DOHH2 (cell line): ENCODE results near the gene PEMT.

Experiments used
- CTCF ChIP-seq: fragments of 200-600 bp; sonication (generic); IDR thresholded peaks from one replicate; pipeline ENCODE4 v1.5.1; 2014; ENCODE audit warnings: antibody characterized with exemption, mild to moderate bottlenecking, low read depth, low read length; ENCODE audit not compliant: poor library complexity, severe bottlenecking
- EZH2phosphoT487 ChIP-seq: fragments of 200-600 bp; sonication (generic); IDR thresholded peaks from 2 replicates; pipeline ENCODE4 v1.6.1; 2017; ENCODE audit warnings: borderline replicate concordance, mild to moderate bottlenecking, antibody characterized with exemption, low read length, moderate library complexity, mixed read lengths

DNA sequence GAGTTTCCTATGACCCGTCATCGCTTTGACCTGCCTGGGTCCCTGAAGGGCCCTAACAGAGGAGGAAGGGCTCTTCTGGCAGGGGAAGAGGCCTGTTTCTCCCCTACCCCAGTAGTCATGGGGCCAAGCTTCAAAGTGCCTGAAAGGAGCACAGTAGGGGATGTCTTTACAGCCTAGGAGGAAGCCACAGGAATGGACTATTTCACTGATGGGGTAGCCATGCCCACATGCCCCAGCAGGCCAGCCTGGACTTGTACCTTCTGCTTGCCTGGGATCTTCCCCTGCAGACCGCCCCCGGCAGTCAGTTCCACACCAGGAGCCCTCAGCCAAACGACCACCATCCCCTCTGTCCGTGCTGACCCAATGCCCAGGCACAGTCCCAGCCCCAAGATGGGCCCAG is 41.8 kb upstream of the PEMT start:
- TF ChIP-seq CTCF (no peak), EZH2phosphoT487 (no peak)
